ENCODE results near the gene YBX1.

DNA sequence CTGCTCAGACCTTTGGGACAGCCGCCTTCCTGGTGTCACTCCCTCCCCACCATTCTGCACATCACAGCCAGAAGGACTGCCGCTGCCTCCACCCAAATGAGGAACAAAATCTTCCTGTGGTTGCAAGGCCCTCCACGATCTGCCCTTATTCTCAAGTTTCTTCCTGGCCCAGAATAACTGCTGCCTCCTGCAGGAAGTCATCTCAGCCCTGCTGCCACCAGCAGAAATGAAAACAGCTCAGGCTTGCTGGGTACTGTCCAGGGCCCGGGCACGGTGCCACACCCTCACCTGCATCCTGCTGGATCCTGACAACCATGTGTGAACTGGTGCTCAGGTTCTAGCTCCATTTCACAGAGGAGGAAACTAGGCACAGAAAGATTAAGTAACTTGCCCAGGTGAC is 55.0 kb downstream of the YBX1 start:
- TF ChIP-seq EP300 (IDR thresholded peaks at IDR 0.05), result no peak
- TF ChIP-seq, protein P1, sequence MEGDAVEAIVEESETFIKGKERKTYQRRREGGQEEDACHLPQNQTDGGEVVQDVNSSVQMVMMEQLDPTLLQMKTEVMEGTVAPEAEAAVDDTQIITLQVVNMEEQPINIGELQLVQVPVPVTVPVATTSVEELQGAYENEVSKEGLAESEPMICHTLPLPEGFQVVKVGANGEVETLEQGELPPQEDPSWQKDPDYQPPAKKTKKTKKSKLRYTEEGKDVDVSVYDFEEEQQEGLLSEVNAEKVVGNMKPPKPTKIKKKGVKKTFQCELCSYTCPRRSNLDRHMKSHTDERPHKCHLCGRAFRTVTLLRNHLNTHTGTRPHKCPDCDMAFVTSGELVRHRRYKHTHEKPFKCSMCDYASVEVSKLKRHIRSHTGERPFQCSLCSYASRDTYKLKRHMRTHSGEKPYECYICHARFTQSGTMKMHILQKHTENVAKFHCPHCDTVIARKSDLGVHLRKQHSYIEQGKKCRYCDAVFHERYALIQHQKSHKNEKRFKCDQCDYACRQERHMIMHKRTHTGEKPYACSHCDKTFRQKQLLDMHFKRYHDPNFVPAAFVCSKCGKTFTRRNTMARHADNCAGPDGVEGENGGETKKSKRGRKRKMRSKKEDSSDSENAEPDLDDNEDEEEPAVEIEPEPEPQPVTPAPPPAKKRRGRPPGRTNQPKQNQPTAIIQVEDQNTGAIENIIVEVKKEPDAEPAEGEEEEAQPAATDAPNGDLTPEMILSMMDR (IDR thresholded peaks at IDR 0.05), result no peak

Measured in upper lobe of left lung (tissue), 4 donors.